ENCODE results near the gene MAPK8IP2.

DNA sequence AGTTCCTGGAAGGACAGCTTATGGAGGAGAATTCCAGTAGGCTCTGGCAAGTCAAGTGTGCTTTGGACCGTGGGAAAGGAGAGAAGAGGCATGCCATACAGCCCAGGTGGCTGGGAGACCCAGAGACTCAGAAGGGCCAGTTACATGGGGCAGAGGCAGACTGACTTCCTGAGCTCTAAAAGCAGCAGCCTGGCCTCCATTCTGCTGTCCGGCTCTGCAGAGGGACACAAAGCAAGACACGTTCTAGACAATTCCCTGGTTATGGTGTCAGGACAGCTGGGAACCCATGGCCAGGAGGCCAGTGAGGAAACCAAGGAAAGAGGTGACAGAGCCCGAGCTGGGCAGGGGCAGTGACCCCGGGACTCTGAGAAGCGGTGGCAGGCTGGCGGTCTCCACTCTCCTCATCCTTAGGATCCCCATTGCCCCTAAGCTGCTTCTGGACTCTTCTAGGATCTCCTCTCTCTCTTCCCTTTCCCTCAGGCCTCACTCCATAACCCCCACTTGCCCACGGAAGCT, 25.1 kb upstream of the MAPK8IP2 start:
- TF ChIP-seq, protein P1, sequence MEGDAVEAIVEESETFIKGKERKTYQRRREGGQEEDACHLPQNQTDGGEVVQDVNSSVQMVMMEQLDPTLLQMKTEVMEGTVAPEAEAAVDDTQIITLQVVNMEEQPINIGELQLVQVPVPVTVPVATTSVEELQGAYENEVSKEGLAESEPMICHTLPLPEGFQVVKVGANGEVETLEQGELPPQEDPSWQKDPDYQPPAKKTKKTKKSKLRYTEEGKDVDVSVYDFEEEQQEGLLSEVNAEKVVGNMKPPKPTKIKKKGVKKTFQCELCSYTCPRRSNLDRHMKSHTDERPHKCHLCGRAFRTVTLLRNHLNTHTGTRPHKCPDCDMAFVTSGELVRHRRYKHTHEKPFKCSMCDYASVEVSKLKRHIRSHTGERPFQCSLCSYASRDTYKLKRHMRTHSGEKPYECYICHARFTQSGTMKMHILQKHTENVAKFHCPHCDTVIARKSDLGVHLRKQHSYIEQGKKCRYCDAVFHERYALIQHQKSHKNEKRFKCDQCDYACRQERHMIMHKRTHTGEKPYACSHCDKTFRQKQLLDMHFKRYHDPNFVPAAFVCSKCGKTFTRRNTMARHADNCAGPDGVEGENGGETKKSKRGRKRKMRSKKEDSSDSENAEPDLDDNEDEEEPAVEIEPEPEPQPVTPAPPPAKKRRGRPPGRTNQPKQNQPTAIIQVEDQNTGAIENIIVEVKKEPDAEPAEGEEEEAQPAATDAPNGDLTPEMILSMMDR (IDR thresholded peaks at IDR 0.05 in 2 of 3, conservative IDR thresholded peaks at IDR 0.05 in 1 of 3; ENCODE audit: borderline replicate concordance in 1 of 3, insufficient read depth in 1 of 3, low read depth in 2 of 3, low read length in 2 of 3), result no peak
- TF ChIP-seq EZH2phosphoT487 (IDR thresholded peaks at IDR 0.05; ENCODE audit: borderline replicate concordance) (no peak), SP1 (IDR thresholded peaks at IDR 0.05; ENCODE audit: low read depth) (no peak), EZH2 (IDR thresholded peaks at IDR 0.05) (no peak), POLR2AphosphoS5 (IDR thresholded peaks at IDR 0.05; ENCODE audit: low read depth, low read length) (no peak), SRF (IDR thresholded peaks at IDR 0.05; ENCODE audit: low read depth) (no peak), JUND (IDR thresholded peaks at IDR 0.05) (no peak), POLR2A (IDR thresholded peaks at IDR 0.05; ENCODE audit: borderline replicate concordance, extremely low read depth, insufficient read depth, insufficient read length) (no peak), ZNF274 (IDR thresholded peaks at IDR 0.05; ENCODE audit: low read depth, low read length) (no peak), RAD21 (IDR thresholded peaks at IDR 0.05; ENCODE audit: low read depth) (no peak), YY1 (IDR thresholded peaks at IDR 0.05; ENCODE audit: extremely low read depth, insufficient replicate concordance, low read depth, low read length) (no peak)
- TF ChIP-seq, protein P2, sequence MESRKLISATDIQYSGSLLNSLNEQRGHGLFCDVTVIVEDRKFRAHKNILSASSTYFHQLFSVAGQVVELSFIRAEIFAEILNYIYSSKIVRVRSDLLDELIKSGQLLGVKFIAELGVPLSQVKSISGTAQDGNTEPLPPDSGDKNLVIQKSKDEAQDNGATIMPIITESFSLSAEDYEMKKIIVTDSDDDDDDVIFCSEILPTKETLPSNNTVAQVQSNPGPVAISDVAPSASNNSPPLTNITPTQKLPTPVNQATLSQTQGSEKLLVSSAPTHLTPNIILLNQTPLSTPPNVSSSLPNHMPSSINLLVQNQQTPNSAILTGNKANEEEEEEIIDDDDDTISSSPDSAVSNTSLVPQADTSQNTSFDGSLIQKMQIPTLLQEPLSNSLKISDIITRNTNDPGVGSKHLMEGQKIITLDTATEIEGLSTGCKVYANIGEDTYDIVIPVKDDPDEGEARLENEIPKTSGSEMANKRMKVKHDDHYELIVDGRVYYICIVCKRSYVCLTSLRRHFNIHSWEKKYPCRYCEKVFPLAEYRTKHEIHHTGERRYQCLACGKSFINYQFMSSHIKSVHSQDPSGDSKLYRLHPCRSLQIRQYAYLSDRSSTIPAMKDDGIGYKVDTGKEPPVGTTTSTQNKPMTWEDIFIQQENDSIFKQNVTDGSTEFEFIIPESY (IDR thresholded peaks at IDR 0.05; ENCODE audit: extremely low read depth, insufficient replicate concordance, low read length), result no peak
